ENCODE measurements around the gene CYTH3.

- no peak for TF ChIP-seq CTCF (optimal IDR thresholded peaks at IDR 0.05 in 1 of 3, IDR thresholded peaks at IDR 0.05 in 1 of 3, conservative IDR thresholded peaks at IDR 0.05 in 1 of 3; ENCODE audit: extremely low read depth in 1 of 3, insufficient read depth in 2 of 3, low read length in 3 of 3)
- TF ChIP-seq EZH2 (IDR thresholded peaks at IDR 0.05; ENCODE audit: low read length), result no peak
These were observed 110.7 kb downstream of the CYTH3 start for GRCh38 chr7:6161463-6162330.
